ENCODE data around the gene ARRDC4.

ARRDC4 gene, protein sequence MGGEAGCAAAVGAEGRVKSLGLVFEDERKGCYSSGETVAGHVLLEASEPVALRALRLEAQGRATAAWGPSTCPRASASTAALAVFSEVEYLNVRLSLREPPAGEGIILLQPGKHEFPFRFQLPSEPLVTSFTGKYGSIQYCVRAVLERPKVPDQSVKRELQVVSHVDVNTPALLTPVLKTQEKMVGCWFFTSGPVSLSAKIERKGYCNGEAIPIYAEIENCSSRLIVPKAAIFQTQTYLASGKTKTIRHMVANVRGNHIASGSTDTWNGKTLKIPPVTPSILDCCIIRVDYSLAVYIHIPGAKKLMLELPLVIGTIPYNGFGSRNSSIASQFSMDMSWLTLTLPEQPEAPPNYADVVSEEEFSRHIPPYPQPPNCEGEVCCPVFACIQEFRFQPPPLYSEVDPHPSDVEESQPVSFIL

DNA sequence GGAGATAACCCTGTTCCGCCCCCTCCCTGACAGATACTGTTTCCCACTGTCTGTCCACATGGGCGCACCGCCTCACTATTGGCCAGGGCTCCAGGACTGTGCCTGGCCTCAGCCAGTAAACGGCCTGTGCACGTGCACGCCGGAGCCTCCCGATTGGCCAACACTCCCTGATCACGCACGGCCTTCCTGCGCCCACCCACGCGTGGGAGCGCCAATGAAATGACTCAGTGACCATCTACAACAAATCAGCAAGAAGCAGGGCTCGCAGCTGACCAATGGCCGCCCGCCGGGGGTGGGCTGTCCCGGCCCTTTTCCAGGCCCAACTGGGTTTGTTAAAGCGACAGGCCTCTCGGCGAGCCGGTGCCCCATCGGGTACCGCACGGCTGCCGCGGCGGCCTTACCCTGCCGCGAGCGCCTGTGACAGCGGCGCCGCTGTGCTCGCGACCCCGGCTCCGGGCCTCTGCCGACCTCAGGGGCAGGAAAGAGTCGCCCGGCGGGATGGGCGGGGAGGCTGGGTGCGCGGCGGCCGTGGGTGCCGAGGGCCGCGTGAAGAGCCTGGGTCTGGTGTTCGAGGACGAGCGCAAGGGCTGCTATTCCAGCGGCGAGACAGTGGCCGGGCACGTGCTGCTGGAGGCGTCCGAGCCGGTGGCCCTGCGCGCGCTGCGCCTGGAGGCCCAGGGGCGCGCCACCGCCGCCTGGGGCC, at the start of gene ARRDC4:
Gene ARRDC4 (plus strand): TSS at position 340 of the 703 bp plus-strand sequence. CDS start 159 bp downstream, at position 499.
- DNase-seq (ENCODE audit: low spot score), result peak; percentile 100

DNA sequence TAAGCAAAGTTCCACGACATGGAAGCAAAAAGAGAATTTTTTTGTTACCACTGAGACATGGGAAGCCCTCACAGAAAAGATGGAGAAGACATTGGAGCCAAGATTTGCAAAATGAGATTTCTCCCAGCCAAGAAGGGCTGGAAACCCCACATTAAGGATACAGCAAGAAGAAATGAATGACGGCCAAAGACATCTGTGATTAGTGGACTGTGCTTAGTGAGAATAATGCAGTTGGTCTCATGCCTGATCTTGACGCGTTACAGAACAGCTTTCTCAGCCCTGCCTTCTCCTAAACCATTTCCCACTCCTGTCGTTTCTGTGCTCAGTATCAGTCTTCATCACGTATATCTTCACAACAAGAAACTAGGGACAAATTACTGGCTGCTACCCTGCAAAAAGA, 45.8 kb upstream of the ARRDC4 start:
- no peak for DNase-seq (ENCODE audit: low spot score)

DNA sequence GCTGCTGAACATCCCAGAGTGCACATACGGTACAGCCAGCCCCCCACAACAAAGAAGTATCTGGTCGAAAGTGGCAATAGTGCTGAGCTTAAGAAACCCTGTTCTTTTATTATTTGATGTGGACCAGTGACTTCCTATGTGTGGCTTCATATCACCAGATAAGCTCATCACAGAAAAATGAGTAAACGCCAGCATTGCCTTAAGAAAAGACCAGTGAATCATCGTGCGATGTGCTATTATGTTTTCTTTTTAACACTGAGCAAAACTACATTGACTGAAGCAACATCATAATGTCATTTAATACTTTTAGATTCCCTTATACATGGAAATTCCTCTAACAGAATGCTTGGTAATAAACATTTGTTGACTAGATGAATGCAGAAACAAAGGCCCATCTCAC, 45.2 kb upstream of the ARRDC4 start:
- DNase-seq (ENCODE audit: low spot score), result no peak

DNA sequence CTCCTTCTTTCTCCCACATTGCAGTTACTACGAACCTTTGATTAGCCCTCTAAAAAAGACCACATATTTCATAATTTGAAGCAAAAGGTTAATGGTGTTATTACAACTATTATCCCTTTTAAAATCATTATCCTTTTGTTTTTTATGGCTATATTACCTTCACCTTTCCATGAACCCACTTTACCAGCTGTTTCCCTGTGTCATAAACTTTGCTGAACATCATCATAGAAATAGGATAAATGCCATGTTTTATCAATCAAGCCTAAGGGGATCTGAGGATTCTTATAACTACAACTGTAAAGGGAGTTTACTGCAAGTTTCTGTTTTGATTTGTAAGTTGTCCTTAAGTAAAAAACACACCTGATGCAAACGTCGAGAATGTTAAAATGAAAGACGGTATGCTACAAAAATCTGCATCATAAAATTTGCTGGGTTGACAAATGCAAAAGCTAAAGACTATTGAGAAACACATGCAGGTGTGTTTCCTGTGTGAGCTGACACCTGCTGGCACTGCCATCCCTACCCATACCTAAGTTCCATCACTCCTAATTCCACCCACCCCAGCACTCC, 39.1 kb upstream of the ARRDC4 start:
- no peak for DNase-seq (ENCODE audit: low spot score)

DNA sequence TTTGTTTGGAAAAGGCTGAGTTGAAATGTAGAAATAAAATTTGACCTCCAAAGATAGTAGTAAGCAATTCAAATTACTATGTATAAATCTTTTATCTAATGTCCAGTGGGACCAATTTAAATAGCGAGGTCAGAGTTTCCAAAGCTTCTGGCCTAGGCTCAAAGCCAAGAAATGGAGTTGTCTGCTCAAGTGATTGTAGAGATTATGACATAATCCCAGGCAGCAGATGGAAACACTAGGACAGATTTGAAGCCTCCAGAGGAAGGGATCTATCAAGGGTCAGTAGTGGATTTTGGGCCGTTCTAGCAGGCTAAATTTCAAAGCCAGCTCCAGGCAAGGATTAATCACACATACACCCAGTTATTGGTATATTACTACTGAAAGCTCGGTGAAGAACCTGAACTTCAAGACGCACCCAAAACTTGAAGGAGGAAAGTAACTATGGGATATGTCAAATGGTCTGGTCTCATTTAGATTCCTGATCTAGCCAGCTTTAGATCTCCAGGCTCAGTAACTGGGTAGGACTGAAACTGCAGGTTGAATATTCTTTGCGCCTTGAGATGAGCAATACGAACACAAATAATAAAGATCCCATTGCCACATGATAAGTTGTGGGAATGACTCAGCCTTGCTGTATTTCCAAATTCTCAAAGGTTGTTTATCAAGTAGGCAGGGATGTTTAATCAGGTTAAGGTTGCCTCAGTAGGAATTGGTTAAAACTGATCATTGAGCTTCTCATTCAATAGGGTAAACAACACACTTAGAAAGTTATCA, 30.9 kb upstream of the ARRDC4 start:
- DNase-seq (ENCODE audit: low spot score), result no peak

DNA sequence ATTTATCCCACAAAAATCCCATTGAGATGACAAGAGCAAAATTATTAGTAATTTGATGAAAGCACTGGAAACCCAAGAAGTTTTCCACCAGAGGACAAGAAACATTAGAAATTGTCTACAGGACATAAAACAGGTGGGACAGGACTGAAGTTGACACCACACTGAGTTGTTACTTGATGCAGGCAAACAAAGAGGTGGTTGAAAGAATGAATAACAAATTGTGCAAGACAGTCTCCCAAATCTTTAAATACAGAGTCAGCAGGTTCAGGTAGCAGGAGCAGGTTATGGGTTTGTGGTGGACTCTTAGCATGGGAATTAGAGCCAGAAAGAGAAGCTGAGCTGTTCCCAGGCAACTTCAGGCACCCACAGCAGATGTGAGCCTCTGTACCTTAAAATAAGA, 30.3 kb upstream of the ARRDC4 start:
- no peak for DNase-seq (ENCODE audit: low spot score)

DNA sequence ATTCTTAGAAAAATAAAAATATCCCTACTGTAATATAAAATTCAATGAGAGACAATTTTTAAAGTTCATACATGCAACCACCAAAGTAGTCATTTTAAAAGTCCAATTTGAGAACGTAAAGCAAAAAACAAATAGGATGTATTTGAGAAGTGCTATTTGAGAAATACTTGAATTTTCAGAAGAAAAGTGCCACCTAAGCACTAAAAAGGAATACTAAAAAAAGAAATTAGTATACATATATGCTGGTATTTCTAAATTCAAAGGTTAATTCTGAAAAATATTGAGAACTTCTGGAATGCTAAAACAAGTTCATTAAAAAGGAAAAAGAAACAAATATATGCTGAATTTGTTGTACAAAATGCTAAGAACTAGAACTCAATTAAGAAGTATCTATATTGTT, 29.2 kb upstream of the ARRDC4 start:
- DNase-seq (ENCODE audit: low spot score), result no peak

DNA sequence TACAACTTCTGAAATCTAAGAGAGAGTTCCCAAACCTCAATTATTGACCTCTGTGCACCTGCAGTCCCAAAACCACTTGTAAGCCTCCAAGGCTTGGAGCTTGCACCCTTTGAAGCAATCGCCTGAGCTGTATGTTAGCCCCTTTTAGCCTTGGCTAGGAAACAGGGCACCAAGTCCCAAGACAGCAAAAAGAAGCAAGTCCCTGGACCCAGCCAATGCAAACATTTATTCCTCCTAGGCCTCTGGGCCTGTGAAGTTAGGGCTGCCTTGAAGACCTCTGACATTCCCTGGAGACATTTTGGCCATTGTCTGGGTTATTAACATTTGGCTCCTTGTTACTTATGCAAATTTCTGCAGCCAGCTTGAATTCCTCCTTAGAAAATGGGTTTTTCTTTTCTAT, 26.9 kb upstream of the ARRDC4 start:
- no peak for DNase-seq (ENCODE audit: low spot score)

DNA sequence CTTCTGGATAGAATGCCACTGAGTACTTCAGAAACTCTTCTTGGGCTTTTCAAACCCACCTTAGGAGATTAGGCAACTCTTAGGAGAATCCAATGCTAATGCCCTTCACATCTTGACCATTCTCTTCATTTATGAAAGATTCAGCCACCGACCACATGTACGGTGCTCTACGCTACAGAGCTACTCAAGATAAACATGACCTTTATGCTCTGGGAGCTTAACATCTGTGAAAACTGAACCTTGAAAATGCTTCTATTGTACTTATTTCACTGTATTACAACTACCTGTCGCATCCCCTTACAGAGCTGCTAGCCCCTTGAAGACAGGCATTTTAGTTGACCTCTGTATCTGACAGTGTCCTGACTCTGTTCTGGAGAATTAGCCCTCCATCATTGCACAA, 19.5 kb upstream of the ARRDC4 start:
- DNase-seq (ENCODE audit: low spot score), result no peak

DNA sequence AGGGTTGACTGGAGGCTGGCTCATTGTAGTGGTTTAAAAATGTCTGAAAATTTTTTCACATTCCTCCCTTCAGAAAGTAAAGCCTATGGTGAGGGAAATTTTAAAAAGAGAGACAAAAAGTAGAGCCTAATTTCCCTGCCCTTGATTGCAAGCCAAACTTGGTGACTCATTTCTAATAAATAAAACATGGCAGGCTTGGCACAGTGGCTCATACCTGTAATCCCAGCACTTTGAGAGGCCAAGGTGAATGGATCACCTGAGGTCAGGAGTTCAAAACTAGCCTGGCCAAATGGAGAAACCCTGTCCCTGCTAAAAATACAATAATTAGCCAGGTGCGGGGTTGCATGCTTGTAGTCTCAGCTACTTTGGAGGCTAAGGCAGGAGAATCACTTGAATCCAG, 18.9 kb upstream of the ARRDC4 start:
- DNase-seq (ENCODE audit: low spot score), result no peak

DNA sequence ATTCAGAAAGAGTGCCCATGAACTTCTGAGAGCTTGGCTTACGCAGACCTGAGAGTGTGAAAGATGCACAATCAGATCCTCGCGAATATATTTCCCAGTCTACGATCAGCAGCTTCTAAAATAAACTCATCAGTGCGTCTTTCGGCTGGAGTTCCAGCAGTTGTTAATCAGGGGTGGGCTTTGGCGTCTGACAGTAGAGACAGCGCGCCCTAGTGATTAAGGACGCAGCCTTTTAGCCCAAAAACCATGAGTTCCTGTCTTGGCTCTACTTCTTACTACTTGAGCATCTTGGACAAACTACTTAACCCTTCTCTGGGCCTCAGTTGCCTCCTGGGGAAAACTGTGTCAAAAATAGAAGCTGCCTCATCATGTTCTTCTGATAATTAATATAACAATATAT, 15.8 kb upstream of the ARRDC4 start:
- no peak for DNase-seq (ENCODE audit: low spot score)

DNA sequence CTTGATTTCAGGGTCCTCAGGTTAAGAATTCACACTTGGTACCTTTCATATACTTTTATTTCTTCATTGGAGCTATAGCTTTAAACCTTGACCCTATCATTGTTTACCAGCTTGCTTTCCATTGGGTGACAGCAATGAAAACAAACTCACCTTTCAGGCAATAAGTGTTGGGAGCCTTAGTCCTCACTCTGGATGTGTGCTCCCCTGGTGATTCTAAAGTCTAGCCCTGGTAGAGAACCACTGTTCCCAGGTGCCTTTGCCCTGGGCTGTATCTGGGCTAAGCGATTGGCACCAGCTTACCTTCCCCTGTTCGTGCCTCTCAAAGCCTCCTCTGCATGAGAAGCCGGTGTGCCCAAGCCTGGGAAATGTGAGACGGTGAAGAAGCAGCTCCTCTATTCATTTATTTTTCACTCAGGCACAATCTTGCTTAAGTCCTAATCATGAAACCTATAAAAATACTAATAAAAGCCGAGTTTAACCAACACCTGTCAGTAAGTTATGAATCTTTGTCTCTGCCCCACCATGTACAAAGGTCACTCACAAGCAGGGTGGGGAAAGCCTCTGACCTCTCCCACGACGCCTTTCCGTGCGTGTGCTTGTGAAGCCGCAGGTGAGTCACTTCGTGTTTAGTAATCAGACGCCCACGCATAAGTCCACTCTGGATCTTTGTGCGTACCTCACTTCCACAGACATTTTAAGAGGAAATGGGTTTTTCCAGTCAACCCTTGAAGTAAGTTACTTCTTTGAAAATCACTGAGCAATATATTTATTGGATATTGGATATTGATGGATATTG, 12.8 kb upstream of the ARRDC4 start:
- no peak for DNase-seq (ENCODE audit: low spot score)

DNA sequence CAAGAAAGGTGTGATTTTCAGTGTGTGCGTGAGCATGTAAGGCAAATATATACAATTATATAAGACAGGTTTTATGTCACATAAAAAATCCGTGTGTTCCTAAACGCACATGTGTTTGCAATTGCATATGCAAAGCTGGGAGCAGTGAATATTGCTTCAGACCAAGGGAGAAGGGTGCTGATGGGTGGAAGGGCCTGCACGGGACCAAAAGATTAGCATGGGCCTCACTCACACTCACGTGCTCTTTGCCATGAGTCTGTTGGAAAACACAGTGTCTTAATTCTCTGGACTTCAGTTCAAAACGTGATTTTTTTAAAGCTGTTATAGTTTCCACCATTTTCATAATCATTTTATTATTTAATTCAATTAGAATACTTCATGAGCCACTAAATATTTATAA, 7.2 kb upstream of the ARRDC4 start:
- DNase-seq (ENCODE audit: low spot score), result no peak

DNA sequence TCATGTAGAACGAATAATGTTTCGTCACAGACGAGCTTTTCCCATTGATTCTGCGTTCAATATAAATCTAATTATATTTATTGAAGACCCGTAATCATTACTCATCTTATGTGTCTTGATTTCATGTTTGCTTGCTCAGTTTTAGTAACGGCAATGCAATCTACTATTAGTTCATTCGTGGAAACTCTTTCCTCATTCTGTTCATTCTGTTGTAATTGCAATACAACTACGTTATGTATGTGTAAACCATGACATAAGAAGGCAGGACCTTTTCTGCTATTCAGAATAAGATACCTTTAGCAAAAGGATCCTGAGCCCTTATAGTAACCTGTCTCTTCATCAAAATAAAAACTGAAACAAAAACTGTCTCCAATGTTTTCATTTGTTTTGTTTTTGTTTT, 6.8 kb upstream of the ARRDC4 start:
- no peak for DNase-seq (ENCODE audit: low spot score)

DNA sequence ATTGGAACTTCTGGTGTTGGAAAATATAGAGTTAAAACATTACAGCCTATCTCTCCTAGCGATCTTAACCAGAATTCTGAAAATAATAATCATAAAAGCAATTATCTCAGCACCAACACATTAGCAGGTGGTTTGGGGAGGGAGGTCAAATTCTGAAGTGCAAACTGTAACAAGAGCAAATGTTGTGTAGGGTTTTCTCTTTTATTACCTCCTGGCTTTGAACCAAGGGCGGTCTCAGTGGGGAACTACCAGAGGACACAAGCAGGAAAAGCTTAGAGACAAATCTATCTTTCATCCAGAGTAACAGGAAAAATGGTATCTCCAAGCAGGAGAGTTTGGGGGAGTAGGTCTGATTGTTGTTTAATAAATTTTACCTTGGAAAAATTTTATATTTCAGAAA, 5.5 kb upstream of the ARRDC4 start:
- no peak for DNase-seq (ENCODE audit: low spot score)

DNA sequence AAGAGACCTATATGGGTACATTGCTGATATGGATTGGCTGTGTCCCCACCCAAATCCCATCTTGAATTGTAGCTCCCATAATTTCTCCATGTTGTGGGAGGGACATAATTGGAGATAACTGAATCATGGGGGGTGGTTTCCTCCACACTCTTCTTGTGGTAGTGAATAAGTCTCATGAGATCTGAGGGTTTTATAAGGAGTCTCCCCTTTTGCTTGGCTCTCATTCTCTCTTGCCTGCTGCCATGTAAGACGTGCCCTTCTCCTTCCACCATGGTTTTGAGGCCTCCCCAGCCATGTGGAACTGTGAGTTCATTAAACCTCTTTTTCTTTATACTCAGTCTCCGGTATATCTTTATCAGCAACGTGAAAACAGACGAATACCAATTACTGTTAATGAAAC, 5.0 kb upstream of the ARRDC4 start:
- DNase-seq (ENCODE audit: low spot score), result no peak

DNA sequence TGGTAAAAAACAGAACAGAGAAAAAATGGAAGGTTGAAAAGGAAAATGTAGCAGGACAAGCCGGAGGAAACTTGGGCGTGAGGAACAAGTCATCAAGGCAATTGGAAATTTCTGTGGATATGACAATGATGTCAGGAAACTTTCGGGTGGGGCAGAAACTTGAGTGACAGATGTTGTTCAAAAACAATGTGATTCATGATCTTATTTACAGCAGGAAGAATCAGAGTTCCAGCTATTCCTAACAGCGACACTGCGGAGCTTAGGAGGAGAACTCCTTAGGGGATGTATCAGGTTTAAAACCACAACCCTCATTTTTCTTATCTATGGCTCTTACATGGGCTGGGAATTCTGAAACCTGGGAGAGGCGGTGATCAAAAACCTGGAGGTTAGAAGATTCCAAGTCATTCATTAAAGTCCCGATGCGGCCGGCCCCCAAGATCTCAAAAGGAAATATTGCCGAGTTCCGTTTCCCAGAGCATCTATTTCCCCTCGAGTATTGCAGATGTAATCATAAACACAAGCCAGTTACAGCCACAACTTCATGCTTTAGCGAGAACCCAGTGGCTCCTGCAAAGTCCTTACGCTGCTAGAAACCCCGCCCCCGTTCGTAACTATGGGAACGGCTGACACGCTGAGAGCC, 659 bp upstream of the ARRDC4 start:
- DNase-seq (ENCODE audit: low spot score), result no peak

DNA sequence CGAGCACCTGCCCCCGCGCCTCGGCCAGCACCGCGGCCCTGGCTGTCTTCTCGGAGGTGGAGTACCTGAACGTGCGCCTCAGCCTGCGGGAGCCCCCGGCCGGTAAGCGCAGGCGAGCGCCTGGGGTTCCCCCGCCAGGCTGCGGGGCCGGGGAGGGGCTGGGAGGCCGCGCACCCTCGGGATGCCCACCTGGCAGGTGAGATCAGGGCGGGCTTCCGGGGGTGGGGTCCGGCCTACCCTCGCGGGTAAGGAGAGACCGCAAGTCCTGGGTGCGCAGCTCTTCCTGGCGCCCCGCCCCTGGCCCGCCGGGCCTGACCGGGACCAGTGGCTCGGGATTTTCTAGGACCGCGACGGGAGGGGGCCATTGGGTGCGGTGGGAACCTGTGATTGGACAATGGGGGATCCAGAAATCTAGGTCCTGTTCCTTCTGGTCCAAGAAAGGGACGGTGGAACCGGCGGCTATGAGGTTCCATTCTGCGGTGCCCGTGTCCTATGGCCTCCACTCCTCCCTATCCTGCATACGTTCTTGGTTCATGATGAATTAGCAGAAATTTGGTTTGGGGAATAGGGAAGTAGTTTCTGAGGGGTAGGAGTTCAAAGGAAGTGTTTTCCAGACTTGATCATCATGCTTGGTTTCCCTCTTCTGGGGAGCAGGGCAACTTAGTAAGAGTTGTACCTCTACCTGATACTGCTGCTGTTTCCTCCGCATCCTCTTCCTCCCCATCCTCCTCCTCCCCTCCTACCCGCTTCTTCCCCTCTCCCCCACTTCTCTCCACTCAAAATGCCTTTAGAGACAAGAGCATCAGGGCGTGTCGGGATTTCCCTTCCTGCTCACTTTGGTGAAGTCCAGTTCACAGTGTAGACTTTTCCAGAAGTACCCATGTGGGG, 808 bp downstream of the ARRDC4 start:
- peak; percentile 33 for DNase-seq (ENCODE audit: low spot score)

DNA sequence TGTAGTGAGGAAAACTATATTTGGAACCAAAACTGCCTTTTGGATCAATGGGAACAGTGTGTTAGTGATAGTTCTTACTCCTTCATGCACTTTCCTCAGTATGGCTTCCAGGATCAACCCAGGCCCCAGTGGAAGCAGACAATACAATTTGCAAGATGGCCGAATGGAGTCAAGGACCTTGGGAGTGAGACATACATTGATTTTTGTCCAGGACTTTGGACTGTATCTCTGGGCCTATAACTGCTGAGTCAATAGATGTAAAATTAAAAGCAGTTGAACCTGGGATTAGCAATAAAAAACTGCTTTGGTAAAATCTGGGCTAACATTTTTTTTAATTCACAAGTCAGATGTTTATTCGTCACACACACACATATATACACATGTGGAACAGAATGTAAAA, 1.8 kb downstream of the ARRDC4 start:
- no peak for DNase-seq (ENCODE audit: low spot score)

DNA sequence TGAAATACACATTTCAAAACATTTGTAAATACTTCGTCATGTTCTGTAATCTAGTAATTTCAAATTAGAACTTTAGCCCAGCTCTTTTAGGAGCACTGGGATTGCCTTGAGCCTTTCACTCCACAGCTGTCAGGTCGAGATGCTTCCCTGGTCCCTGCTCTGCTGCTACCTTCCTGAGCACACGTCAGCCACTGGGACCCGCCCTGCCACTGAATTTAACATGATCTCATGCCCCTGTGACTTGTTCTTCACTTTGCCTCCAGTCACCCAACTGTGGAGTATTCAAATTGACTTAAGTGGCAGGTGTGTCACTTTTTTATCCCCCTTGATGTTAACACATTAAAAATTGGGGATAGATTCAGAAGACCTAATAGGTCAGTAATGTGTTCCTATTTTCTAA, 3.3 kb downstream of the ARRDC4 start:
- DNase-seq (ENCODE audit: low spot score), result no peak

Measured in Ammon's horn (tissue), 1 donor.